HG02763 (cell line): ENCODE measurements around the gene ZNG1C.
"Not testable (repeated sequence)": the region's sequence is repeated elsewhere in the genome, so short reads cannot be mapped to it uniquely, and the experiment has no call there.

Source experiments
- ATAC-seq: cut with Tn5 transposase; IDR thresholded peaks from one replicate; pipeline ENCODE4 v1.9.1; 2021; ENCODE audit warnings: mild to moderate bottlenecking, moderate library complexity; ENCODE audit not compliant: unreplicated experiment

The ZNG1C gene

DNA sequence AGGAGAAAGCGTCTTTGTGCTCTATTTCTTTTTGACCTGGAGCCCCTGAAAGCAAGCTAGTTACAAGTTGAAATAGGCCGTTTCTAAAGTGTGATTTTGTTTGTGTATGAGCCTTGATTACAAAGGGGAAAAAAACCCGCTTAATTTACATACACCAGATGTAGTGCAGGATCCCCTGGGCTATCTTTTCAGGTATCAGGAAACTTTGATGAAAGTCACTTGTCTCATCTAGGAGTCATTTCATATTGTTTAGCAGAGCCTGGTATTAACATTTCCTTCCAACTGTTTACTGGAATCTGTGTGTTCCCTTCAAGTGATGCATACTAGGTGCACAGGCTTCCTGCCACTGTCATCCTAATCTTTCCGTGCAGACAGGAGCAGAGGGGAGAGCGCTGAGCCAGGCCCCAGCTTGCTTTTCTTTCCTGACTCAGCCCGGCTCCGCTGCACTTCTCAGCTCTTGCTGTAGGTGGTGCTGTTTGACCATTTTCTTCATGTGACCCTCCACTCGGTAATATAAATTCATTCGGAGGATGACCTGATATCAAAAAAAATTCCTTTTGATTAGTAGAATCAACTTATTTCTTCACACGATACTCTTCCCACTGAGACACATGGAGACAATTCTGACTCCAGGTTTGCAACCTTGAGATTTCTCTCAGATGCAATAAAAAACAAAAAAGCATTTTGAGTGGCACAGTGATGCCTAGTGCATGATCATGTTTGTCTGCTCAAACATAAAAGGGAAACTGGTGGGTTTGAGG is 100.7 kb downstream of the ZNG1C start:
- peak; percentile 84 for ATAC-seq

DNA sequence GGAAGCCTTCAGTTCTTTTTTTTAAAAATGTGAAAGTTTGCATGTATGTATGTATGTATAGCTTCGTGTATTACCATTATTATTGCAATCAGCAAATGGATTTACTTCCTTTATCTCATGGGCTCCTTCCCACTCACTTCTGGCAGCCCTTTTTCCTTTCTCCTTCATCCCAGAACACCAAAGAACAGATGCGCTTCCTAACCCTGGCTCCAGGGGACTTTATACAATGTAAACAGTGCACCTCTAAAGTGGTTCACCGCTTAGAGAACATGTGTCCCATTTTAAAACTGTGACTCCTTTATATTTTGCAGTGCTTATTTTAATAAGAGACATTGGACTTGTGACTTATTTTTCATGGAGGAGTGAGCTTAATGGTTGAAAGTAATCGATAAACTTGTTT is 101.5 kb downstream of the ZNG1C start:
- not testable (repeated sequence) for ATAC-seq

DNA sequence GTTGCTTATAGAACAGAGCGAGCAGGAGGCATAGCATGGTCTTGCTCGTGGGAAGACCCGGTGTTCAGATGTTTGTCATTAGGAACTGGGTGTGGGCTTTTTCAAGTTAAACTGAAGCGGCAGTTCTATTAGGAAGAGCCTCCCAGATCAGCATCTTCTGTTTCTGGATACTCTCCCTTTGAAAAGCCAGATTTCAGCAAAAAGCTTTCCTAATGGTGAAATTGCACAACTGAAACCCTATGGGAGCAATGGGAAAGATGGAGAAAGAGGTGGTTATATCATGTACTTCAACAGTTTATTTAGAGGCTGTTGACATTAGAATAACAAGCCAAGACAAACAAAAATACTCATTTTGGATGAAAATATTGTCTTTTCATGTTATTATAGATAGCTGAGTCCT is 102.2 kb downstream of the ZNG1C start:
- not testable (repeated sequence) for ATAC-seq
